ENCODE data around the gene NDUFV1. TPM values are rescaled to one million over a fixed set of nuclear protein-coding genes. Genes with fewer than 3 reads are reported as not detected.
"Not testable (repeated sequence)": the region's sequence is repeated elsewhere in the genome, so short reads cannot be mapped to it uniquely, and the experiment has no call there.

Gene NDUFV1
- total and polyA plus RNA-seq, 12 donors: 295 to 712 (median 613) TPM

GRCh38 chr11:67657300-67657699 lies 50.6 kb downstream of the NDUFV1 start:
- no peak for TF ChIP-seq CTCF (IDR thresholded peaks at IDR 0.05)
- Histone ChIP-seq H3K9me3 (peaks cover 0 to 11% (median 0%) of the 10 kb centered on the region in 11 donors), H3K27ac (no peak overlapping the region), H3K4me3 (no peak overlapping the region), H3K36me3 (no peaks in the 10 kb centered on the region), H3K27me3 (no peaks in the 10 kb centered on the region), H3K4me1 (peaks cover 0 to 9% (median 0%) of the 10 kb centered on the region in 9 donors)
- DNase-seq (no peak), ATAC-seq (no peak)
- intact Hi-C loops (cut with DNase I): loop anchor here in 5 of 10 donors (2.0 to 10.0 kb wide), 3 partner anchors 26 to 85 kb away; no protein-coding TSS in a partner anchor
- 44 to 49% methylated on average over 3 of the region's 3 CpGs for WGBS, 2 donors

GRCh38 chr11:67659651-67660165 lies 53.0 kb downstream of the NDUFV1 start:
- H3K27me3 ChIP-seq, ATAC-seq, H3K4me1 ChIP-seq, DNase-seq, H3K27ac ChIP-seq, H3K36me3 ChIP-seq, H3K4me3 ChIP-seq: not testable (repeated sequence)
- TF ChIP-seq CTCF (IDR thresholded peaks at IDR 0.05): peak in 3 of 9 donors; percentile 22 to 49 (median 28)
- 59 to 67% methylated on average over 5 of the region's 5 CpGs for WGBS, 2 donors
- H3K9me3 ChIP-seq: peaks cover 0 to 11% (median 0%) of the 10 kb centered on the region in 11 donors
- intact Hi-C loops (cut with DNase I): loop anchor here in 5 of 10 donors (2.0 to 10.0 kb wide), 3 partner anchors 31 to 87 kb away; partner anchors contain the start of gene NUDT8 (in 1 of the 5)

GRCh38 chr11:67660752-67661151 lies 54.0 kb downstream of the NDUFV1 start:
- not testable (repeated sequence) for ATAC-seq, H3K4me3 ChIP-seq, DNase-seq, H3K4me1 ChIP-seq, H3K27ac ChIP-seq, H3K36me3 ChIP-seq, H3K27me3 ChIP-seq
- WGBS, 2 donors: 73 to 81% methylated on average over 5 of the region's 5 CpGs
- H3K9me3 ChIP-seq: peaks cover 0 to 11% (median 0%) of the 10 kb centered on the region in 11 donors
- intact Hi-C loops (cut with DNase I): loop anchor here in 1 of 10 donors (5.0 kb wide), 1 partner anchor 88 kb away; no protein-coding TSS in a partner anchor

Other genes starting within 250 kb of the NDUFV1 start
- gene CLCF1, start 233.3 kb upstream of the NDUFV1 start, total RNA-seq: 1 to 10 TPM in 6 of 10 donors, under 1 TPM in 4; 0.31 to 2.2 (median 1.0) TPM
- gene CLCF1, start 233.3 kb upstream of the NDUFV1 start, polyA plus RNA-seq: 10 to 100 TPM in 1 of 2 donors, 1 to 10 TPM in 1; 2.6 to 12.3 TPM
- 10 to 100 TPM in 1 of 10 donors, 1 to 10 TPM in 9; 4.8 to 13.8 (median 6.4) TPM for gene RAD9A, start 214.9 kb upstream of the NDUFV1 start, total RNA-seq
- gene RAD9A, start 214.9 kb upstream of the NDUFV1 start, polyA plus RNA-seq: 10 to 100 TPM in 1 of 2 donors, 1 to 10 TPM in 1; 9.9 to 15.0 TPM
- 100 to 1,000 TPM in 7 of 10 donors, 10 to 100 TPM in 3; 92.0 to 143 (median 103) TPM for gene PPP1CA, start 205.1 kb upstream of the NDUFV1 start, total RNA-seq
- gene PPP1CA, start 205.1 kb upstream of the NDUFV1 start, polyA plus RNA-seq: 100 to 1,000 TPM in 1 of 2 donors, 10 to 100 TPM in 1; 80.2 to 186 TPM
- 1 to 10 TPM in 2 of 10 donors, under 1 TPM in 8; 0.26 to 7.1 (median 0.65) TPM for gene TBC1D10C, start 202.9 kb upstream of the NDUFV1 start, total RNA-seq
- gene TBC1D10C, start 202.9 kb upstream of the NDUFV1 start, polyA plus RNA-seq: 1 to 10 TPM in 1 of 2 donors, under 1 TPM in 1; 0.62 to 1.4 TPM
- gene CARNS1, start 191.3 kb upstream of the NDUFV1 start, total RNA-seq: 10 to 100 TPM in 9 of 10 donors, 1 to 10 TPM in 1; 6.1 to 26.6 (median 19.0) TPM
- 10 to 100 TPM in 1 of 2 donors, under 1 TPM in 1; 0.55 to 10.9 TPM for gene CARNS1, start 191.3 kb upstream of the NDUFV1 start, polyA plus RNA-seq
- gene RPS6KB2, start 178.4 kb upstream of the NDUFV1 start, total RNA-seq: 10 to 100 TPM; 16.3 to 30.4 (median 20.8) TPM
- 10 to 100 TPM; 32.2 to 46.3 TPM for gene RPS6KB2, start 178.4 kb upstream of the NDUFV1 start, polyA plus RNA-seq
- 10 to 100 TPM in 1 of 10 donors, 1 to 10 TPM in 3, under 1 TPM in 4, not detected in 2; 0.42 to 10.1 (median 0.96) TPM for gene PTPRCAP, start 169.3 kb upstream of the NDUFV1 start, total RNA-seq
- gene PTPRCAP, start 169.3 kb upstream of the NDUFV1 start, polyA plus RNA-seq: 1 to 10 TPM; 1.7 to 3.1 TPM
- gene CORO1B, start 163.5 kb upstream of the NDUFV1 start, total RNA-seq: 10 to 100 TPM; 12.2 to 38.7 (median 19.6) TPM
- gene CORO1B, start 163.5 kb upstream of the NDUFV1 start, polyA plus RNA-seq: 10 to 100 TPM; 29.1 to 42.3 TPM
- not detected for gene GPR152, start 154.2 kb upstream of the NDUFV1 start, total RNA-seq
- gene GPR152, start 154.2 kb upstream of the NDUFV1 start, polyA plus RNA-seq: not detected
- gene CABP4, start 151.6 kb upstream of the NDUFV1 start, total RNA-seq: 1 to 10 TPM in 2 of 10 donors, under 1 TPM in 7, not detected in 1; 0.17 to 1.5 (median 0.70) TPM
- gene CABP4, start 151.6 kb upstream of the NDUFV1 start, polyA plus RNA-seq: 1 to 10 TPM in 1 of 2 donors, under 1 TPM in 1; 0.39 to 1.5 TPM
- 100 to 1,000 TPM in 1 of 10 donors, 10 to 100 TPM in 9; 69.8 to 104 (median 81.2) TPM for gene TMEM134, start 137.7 kb upstream of the NDUFV1 start, total RNA-seq
- 10 to 100 TPM; 78.0 to 94.4 TPM for gene TMEM134, start 137.7 kb upstream of the NDUFV1 start, polyA plus RNA-seq
- 10 to 100 TPM; 37.5 to 63.0 (median 49.8) TPM for gene AIP, start 123.9 kb upstream of the NDUFV1 start, total RNA-seq
- gene AIP, start 123.9 kb upstream of the NDUFV1 start, polyA plus RNA-seq: 100 to 1,000 TPM in 1 of 2 donors, 10 to 100 TPM in 1; 74.8 to 104 TPM
- 10 to 100 TPM; 21.3 to 68.9 (median 28.8) TPM for gene PITPNM1, start 101.6 kb upstream of the NDUFV1 start, total RNA-seq
- gene PITPNM1, start 101.6 kb upstream of the NDUFV1 start, polyA plus RNA-seq: 10 to 100 TPM; 24.9 to 40.1 TPM
- 10 to 100 TPM; 29.3 to 94.1 (median 53.4) TPM for gene CDK2AP2, start 98.8 kb upstream of the NDUFV1 start, total RNA-seq
- gene CDK2AP2, start 98.8 kb upstream of the NDUFV1 start, polyA plus RNA-seq: 100 to 1,000 TPM in 1 of 2 donors, 10 to 100 TPM in 1; 80.0 to 602 TPM
- not detected for gene CABP2, start 83.5 kb upstream of the NDUFV1 start, total RNA-seq
- gene CABP2, start 83.5 kb upstream of the NDUFV1 start, polyA plus RNA-seq: not detected
- 100 to 1,000 TPM; 249 to 430 (median 303) TPM for gene GSTP1, start 23.1 kb upstream of the NDUFV1 start, total RNA-seq
- gene GSTP1, start 23.1 kb upstream of the NDUFV1 start, polyA plus RNA-seq: 100 to 1,000 TPM; 462 to 642 TPM
- gene NUDT8, start 23.0 kb downstream of the NDUFV1 start, total RNA-seq: 10 to 100 TPM; 40.5 to 93.4 (median 51.7) TPM
- gene NUDT8, start 23.0 kb downstream of the NDUFV1 start, polyA plus RNA-seq: 100 to 1,000 TPM in 1 of 2 donors, 10 to 100 TPM in 1; 48.1 to 107 TPM
- under 1 TPM in 3 of 10 donors, not detected in 7; 0.17 to 0.44 (median 0.28) TPM for gene TBX10, start 32.8 kb downstream of the NDUFV1 start, total RNA-seq
- gene TBX10, start 32.8 kb downstream of the NDUFV1 start, polyA plus RNA-seq: not detected
- not detected for gene ACY3, start 43.8 kb downstream of the NDUFV1 start, total RNA-seq
- gene ACY3, start 43.8 kb downstream of the NDUFV1 start, polyA plus RNA-seq: not detected
- gene ALDH3B2, start 67.7 kb downstream of the NDUFV1 start, total RNA-seq: not detected
- gene ALDH3B2, start 67.7 kb downstream of the NDUFV1 start, polyA plus RNA-seq: under 1 TPM in 1 of 2 donors, not detected in 1; 0.03 TPM